H9 (cell line): Measurements from ENCODE around the gene DNAJC22. TPM values are rescaled to one million over a fixed set of nuclear protein-coding genes. Genes with fewer than 3 reads are reported as not detected.

Experiments used
- DNase-seq: peaks from one replicate; pipeline ENCODE4 v3.0.0-alpha.2; 2017
- H2AFZ ChIP-seq: one replicate; pipeline ENCODE4 v1.6.1; 2013; ENCODE audit warnings: mild to moderate bottlenecking, low read length, control low read depth, moderate library complexity
- H2AK5ac ChIP-seq: 2 replicates; pipeline ENCODE4 v1.6.1; 2013; ENCODE audit warnings: low read length, control low read depth, mixed read lengths; ENCODE audit not compliant: insufficient read length
- H2BK120ac ChIP-seq: one replicate; pipeline ENCODE4 v1.6.1; 2013; ENCODE audit warnings: low read depth, mild to moderate bottlenecking, low read length, control low read depth, inconsistent platforms; ENCODE audit not compliant: poor library complexity, severe bottlenecking
- H2BK12ac ChIP-seq: 2 replicates; pipeline ENCODE4 v1.6.1; 2013; ENCODE audit warnings: low read length, control low read depth, mixed read lengths, low read depth; ENCODE audit not compliant: insufficient read length
- H2BK15ac ChIP-seq: 2 replicates; pipeline ENCODE4 v1.6.1; 2013; ENCODE audit warnings: low read depth, low read length, control low read depth
- H2BK20ac ChIP-seq: one replicate; pipeline ENCODE4 v1.6.1; 2013; ENCODE audit warnings: low read depth, mild to moderate bottlenecking, low read length, control low read depth, inconsistent platforms; ENCODE audit not compliant: poor library complexity, severe bottlenecking
- H2BK5ac ChIP-seq: 2 replicates; pipeline ENCODE4 v1.6.1; 2013; ENCODE audit warnings: low read length, control low read depth, mixed read lengths; ENCODE audit not compliant: insufficient read length
- H3K14ac ChIP-seq: 2 replicates; pipeline ENCODE4 v1.6.1; 2013; ENCODE audit warnings: low read length, control low read depth; ENCODE audit not compliant: insufficient read depth
- H3K18ac ChIP-seq: 2 replicates; pipeline ENCODE4 v1.6.1; 2013; ENCODE audit warnings: low read depth, mild to moderate bottlenecking, mixed read lengths, low read length, control low read depth; ENCODE audit not compliant: insufficient read length
- H3K23ac ChIP-seq: 2 replicates; pipeline ENCODE4 v1.6.1; 2013; ENCODE audit warnings: low read length, control low read depth, mixed read lengths, low read depth; ENCODE audit not compliant: insufficient read length
- H3K23me2 ChIP-seq: 2 replicates; pipeline ENCODE4 v1.6.1; 2013; ENCODE audit warnings: low read depth, mild to moderate bottlenecking, mixed read lengths, low read length, control low read depth; ENCODE audit not compliant: insufficient read length, poor library complexity, severe bottlenecking
- H3K27ac ChIP-seq: 2 replicates; pipeline ENCODE4 v1.5.1; 2013; ENCODE audit warnings: low read length, control low read depth, mixed read lengths, low read depth; ENCODE audit not compliant: insufficient read length
- H3K27me3 ChIP-seq: 2 replicates; pipeline ENCODE4 v1.6.1; 2013; ENCODE audit warnings: low read length, control low read depth, inconsistent platforms; ENCODE audit not compliant: insufficient read depth
- H3K4ac ChIP-seq: 2 replicates; pipeline ENCODE4 v1.6.1; 2013; ENCODE audit warnings: low read depth, mild to moderate bottlenecking, control low read depth, inconsistent platforms, low read length, moderate library complexity
- H3K4me1 ChIP-seq: 2 replicates; pipeline ENCODE4 v1.6.1; 2013; ENCODE audit warnings: low read length, control low read depth, inconsistent platforms; ENCODE audit not compliant: insufficient read depth
- H3K4me2 ChIP-seq: 2 replicates; pipeline ENCODE4 v1.6.1; 2013; ENCODE audit warnings: low read length, control low read depth, mixed read lengths; ENCODE audit not compliant: insufficient read length, insufficient read depth
- H3K56ac ChIP-seq: 2 replicates; pipeline ENCODE4 v1.6.1; 2013; ENCODE audit warnings: low read depth, mild to moderate bottlenecking, mixed read lengths, low read length, control low read depth; ENCODE audit not compliant: insufficient read length
- H3K79me1 ChIP-seq: 2 replicates; pipeline ENCODE4 v1.6.1; 2013; ENCODE audit warnings: low read depth, mild to moderate bottlenecking, moderate library complexity, low read length, control low read depth, inconsistent platforms; ENCODE audit not compliant: insufficient read depth, poor library complexity, severe bottlenecking
- H3K79me2 ChIP-seq: 2 replicates; pipeline ENCODE4 v1.6.1; 2013; ENCODE audit warnings: low read length, control low read depth, inconsistent platforms; ENCODE audit not compliant: insufficient read depth
- H3K9ac ChIP-seq: 2 replicates; pipeline ENCODE4 v1.6.1; 2013; ENCODE audit warnings: low read length, control low read depth, mixed read lengths; ENCODE audit not compliant: insufficient read length; ENCODE audit errors: extremely low read depth
- H3K9me3 ChIP-seq: one replicate; pipeline ENCODE4 v1.6.1; 2013; ENCODE audit warnings: low read depth, low read length, inconsistent platforms; ENCODE audit not compliant: control insufficient read depth
- H3T11ph ChIP-seq: one replicate; pipeline ENCODE4 v1.6.1; 2013; ENCODE audit warnings: mild to moderate bottlenecking, low read length, control low read depth, inconsistent platforms
- H4K20me1 ChIP-seq: one replicate; pipeline ENCODE4 v1.6.1; 2013; ENCODE audit not compliant: control insufficient read depth, insufficient read length, insufficient read depth
- H4K5ac ChIP-seq: 2 replicates; pipeline ENCODE4 v1.6.1; 2013; ENCODE audit warnings: low read depth, mild to moderate bottlenecking, mixed read lengths, low read length, control low read depth; ENCODE audit not compliant: insufficient read length
- H4K8ac ChIP-seq: replicated peaks from 2 replicates; pipeline ENCODE4 v1.6.1; 2013; ENCODE audit warnings: low read length, control low read depth, mixed read lengths, low read depth; ENCODE audit not compliant: insufficient read length
- H4K91ac ChIP-seq: 2 replicates; pipeline ENCODE4 v1.6.1; 2013; ENCODE audit warnings: low read depth, mild to moderate bottlenecking, moderate library complexity, mixed read lengths, low read length, control low read depth; ENCODE audit not compliant: insufficient read length
- H3K27ac Mint-ChIP-seq, 3 experiments: 2 replicates in 2 of 3; 3 replicates in 1 of 3; pipeline ENCODE4 v1.8.0; 2020 to 2021; ENCODE audit warnings: mixed read lengths in 3 of 3, mild to moderate bottlenecking in 1 of 3, moderate library complexity in 1 of 3
- H3K27me3 Mint-ChIP-seq: 2 replicates; pipeline ENCODE4 v1.8.0; 2021; ENCODE audit warnings: low read depth, mild to moderate bottlenecking, moderate library complexity, mixed read lengths
- H3K36me3 Mint-ChIP-seq, 3 experiments: 2 replicates in 2 of 3; 3 replicates in 1 of 3; pipeline ENCODE4 v1.8.0; 2020 to 2021; ENCODE audit warnings: low read depth in 3 of 3, mixed read lengths in 3 of 3; ENCODE audit not compliant: insufficient read depth in 1 of 3
- H3K4me1 Mint-ChIP-seq, 2 experiments: 2 replicates each; pipeline ENCODE4 v1.8.0; 2020; ENCODE audit warnings: mixed read lengths in 2 of 2
- H3K4me3 Mint-ChIP-seq, 2 experiments: 2 replicates in 1 of 2; 3 replicates in 1 of 2; pipeline ENCODE4 v1.8.0; 2020 to 2021; ENCODE audit warnings: mild to moderate bottlenecking in 2 of 2, mixed read lengths in 2 of 2, moderate library complexity in 1 of 2
- H3K9me3 Mint-ChIP-seq, 2 experiments: 2 replicates in 1 of 2; 3 replicates in 1 of 2; pipeline ENCODE4 v1.8.0; 2020; ENCODE audit warnings: mild to moderate bottlenecking in 2 of 2, mixed read lengths in 2 of 2, moderate library complexity in 1 of 2
- WGBS: extraction: QIAGEN DNeasy Blood & Tissue Kit; methylation state at CpG from one replicate; pipeline ENCODE4 v1.1.7; 2013; ENCODE audit warnings: missing lambda C conversion rate, low lambda C conversion rate, mixed read lengths; ENCODE audit not compliant: insufficient read length; ENCODE audit errors: extremely low coverage; 5-methylcytosine and 5-hydroxymethylcytosine counted together
- total RNA-seq: library from RNA; stranded (reverse); gene quantifications from 2 replicates; pipeline ENCODE4 v1.2.1, GENCODE V29; 2021
- TF ChIP-seq, protein P1 (sequence below): fragments of 200-600 bp; sonication (generic); conservative IDR thresholded peaks from 3 replicates; pipeline ENCODE4 v1.8.0; 2021; ENCODE audit warnings: antibody characterized with exemption, mild to moderate bottlenecking

Gene DNAJC22
- total RNA-seq, 1 experiment from 2014 or later = 3.2 TPM

DNA sequence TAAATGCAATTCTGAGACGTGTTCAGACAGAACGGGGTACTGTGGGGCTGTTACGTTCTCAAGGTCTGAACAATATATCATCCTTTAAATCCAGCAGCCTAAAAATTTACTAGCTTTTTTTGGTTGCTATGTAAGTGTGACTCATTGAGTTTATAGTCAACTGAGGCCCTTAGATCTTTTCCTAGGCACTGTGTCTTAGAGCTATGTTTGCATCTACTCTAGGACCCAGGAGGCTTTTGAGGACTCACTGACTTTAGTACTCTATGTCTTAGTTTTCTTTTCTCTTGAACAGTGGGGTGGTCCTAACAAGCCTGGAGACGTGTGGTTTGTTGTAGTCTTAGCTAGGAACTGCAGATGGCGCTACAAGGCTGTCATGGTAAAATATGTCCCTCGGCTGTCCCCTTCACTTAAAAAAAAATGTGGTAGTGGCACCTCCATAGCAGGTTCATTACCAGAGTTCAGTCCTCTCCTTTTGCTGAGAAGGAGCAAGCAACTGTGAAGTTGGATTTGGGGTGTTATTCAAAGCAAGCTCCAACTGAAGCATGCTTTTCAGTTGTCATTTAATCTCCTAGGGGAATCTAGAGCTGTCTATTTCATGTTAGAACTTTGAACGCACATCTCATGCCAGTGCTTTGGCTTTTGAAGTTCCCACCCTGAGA is 11.9 kb downstream of the DNAJC22 start:
- no peaks in the 10 kb centered on the region for H4K20me1 ChIP-seq
- no peaks in the 10 kb centered on the region for H3K79me2 ChIP-seq
- no peak overlapping the region for H3K18ac ChIP-seq
- H4K5ac ChIP-seq = no peak overlapping the region
- peak; percentile 83 for DNase-seq
- no peak overlapping the region for H4K91ac ChIP-seq
- no peak overlapping the region for H3K9ac ChIP-seq
- no peak overlapping the region for H2BK20ac ChIP-seq
- H3K4me2 ChIP-seq = no peak overlapping the region
- H2AFZ ChIP-seq = no peak overlapping the region
- H3K14ac ChIP-seq = no peak overlapping the region
- Mint-ChIP-seq H3K9me3 (no peaks in the 10 kb centered on the region; a peak in 1 of 5 replicates), H3K4me3 (no peak overlapping the region; a peak in 1 of 5 replicates), H3K27me3 (peaks cover 18% of the 10 kb centered on the region), H3K27ac (no peak overlapping the region), H3K4me1 (peaks cover 2% of the 10 kb centered on the region in 2 experiments), H3K36me3 (no peaks in the 10 kb centered on the region)
- H2BK12ac ChIP-seq = no peak overlapping the region
- no peaks in the 10 kb centered on the region for H3K27me3 ChIP-seq
- no peaks in the 10 kb centered on the region for H3K4me1 ChIP-seq
- H2BK5ac ChIP-seq = no peak overlapping the region
- no peaks in the 10 kb centered on the region for H3K23me2 ChIP-seq
- no peak overlapping the region for H3K4ac ChIP-seq
- H3K56ac ChIP-seq = no peak overlapping the region
- no peak overlapping the region for H3K27ac ChIP-seq
- no peaks in the 10 kb centered on the region for H3K9me3 ChIP-seq
- TF ChIP-seq, protein P1, sequence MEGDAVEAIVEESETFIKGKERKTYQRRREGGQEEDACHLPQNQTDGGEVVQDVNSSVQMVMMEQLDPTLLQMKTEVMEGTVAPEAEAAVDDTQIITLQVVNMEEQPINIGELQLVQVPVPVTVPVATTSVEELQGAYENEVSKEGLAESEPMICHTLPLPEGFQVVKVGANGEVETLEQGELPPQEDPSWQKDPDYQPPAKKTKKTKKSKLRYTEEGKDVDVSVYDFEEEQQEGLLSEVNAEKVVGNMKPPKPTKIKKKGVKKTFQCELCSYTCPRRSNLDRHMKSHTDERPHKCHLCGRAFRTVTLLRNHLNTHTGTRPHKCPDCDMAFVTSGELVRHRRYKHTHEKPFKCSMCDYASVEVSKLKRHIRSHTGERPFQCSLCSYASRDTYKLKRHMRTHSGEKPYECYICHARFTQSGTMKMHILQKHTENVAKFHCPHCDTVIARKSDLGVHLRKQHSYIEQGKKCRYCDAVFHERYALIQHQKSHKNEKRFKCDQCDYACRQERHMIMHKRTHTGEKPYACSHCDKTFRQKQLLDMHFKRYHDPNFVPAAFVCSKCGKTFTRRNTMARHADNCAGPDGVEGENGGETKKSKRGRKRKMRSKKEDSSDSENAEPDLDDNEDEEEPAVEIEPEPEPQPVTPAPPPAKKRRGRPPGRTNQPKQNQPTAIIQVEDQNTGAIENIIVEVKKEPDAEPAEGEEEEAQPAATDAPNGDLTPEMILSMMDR = peak; percentile 88
- no peak overlapping the region for H4K8ac ChIP-seq
- no peak overlapping the region for H3K23ac ChIP-seq
- H2AK5ac ChIP-seq = no peak overlapping the region
- H3K79me1 ChIP-seq = no peaks in the 10 kb centered on the region
- no peak overlapping the region for H2BK120ac ChIP-seq
- H3T11ph ChIP-seq = no peak overlapping the region
- H2BK15ac ChIP-seq = no peak overlapping the region
- WGBS = no CpG with 5 or more reads among the region's 7 CpGs
